Measurements from ENCODE around the gene HPSE2.
"Not testable (repeated sequence)": the region's sequence is repeated elsewhere in the genome, so short reads cannot be mapped to it uniquely, and the experiment has no call there.

HPSE2 gene

GRCh38 chr10:98610301-98610700, 625.4 kb downstream of the HPSE2 start:
- DNase-seq, result no peak

GRCh38 chr10:98609265-98609664, 626.4 kb downstream of the HPSE2 start:
- no peak for DNase-seq

GRCh38 chr10:98608411-98608810, 627.2 kb downstream of the HPSE2 start:
- DNase-seq, result peak; percentile 10

- no peak for DNase-seq
These were observed 633.4 kb downstream of the HPSE2 start for GRCh38 chr10:98602224-98602623.

- no peak for DNase-seq
These were observed 636.5 kb downstream of the HPSE2 start for GRCh38 chr10:98599032-98599610.

GRCh38 chr10:98596404-98596803, 639.2 kb downstream of the HPSE2 start:
- DNase-seq, result no peak

- no peak for DNase-seq
These were observed 646.0 kb downstream of the HPSE2 start for GRCh38 chr10:98589691-98590090.

GRCh38 chr10:98589007-98589406, 646.6 kb downstream of the HPSE2 start:
- no peak for DNase-seq

- no peak for DNase-seq
These were observed 648.4 kb downstream of the HPSE2 start for GRCh38 chr10:98587156-98587837.

GRCh38 chr10:98586096-98586495, 649.6 kb downstream of the HPSE2 start:
- DNase-seq, result no peak

- DNase-seq, result no peak
These were observed 653.3 kb downstream of the HPSE2 start for GRCh38 chr10:98582363-98582762.

- DNase-seq, result no peak
These were observed 658.1 kb downstream of the HPSE2 start for GRCh38 chr10:98577578-98577977.

- DNase-seq, result no peak
These were observed 658.5 kb downstream of the HPSE2 start for GRCh38 chr10:98577168-98577567.

- DNase-seq, result no peak
These were observed 659.6 kb downstream of the HPSE2 start for GRCh38 chr10:98576096-98576495.

- DNase-seq, result no peak
These were observed 663.1 kb downstream of the HPSE2 start for GRCh38 chr10:98572594-98572993.

- no peak for DNase-seq
These were observed 664.8 kb downstream of the HPSE2 start for GRCh38 chr10:98570834-98571233.

- no peak for DNase-seq
These were observed 665.8 kb downstream of the HPSE2 start for GRCh38 chr10:98569853-98570252.

GRCh38 chr10:98568551-98568950, 667.1 kb downstream of the HPSE2 start:
- no peak for DNase-seq

GRCh38 chr10:98567391-98568133, 668.1 kb downstream of the HPSE2 start:
- DNase-seq, result no peak

GRCh38 chr10:98563811-98564210, 671.8 kb downstream of the HPSE2 start:
- no peak for DNase-seq

- DNase-seq, result no peak
These were observed 675.1 kb downstream of the HPSE2 start for GRCh38 chr10:98560565-98560964.

GRCh38 chr10:98556061-98556460, 679.6 kb downstream of the HPSE2 start:
- no peak for DNase-seq

GRCh38 chr10:98555021-98555619, 680.5 kb downstream of the HPSE2 start:
- no peak for DNase-seq

- not testable (repeated sequence) for DNase-seq
These were observed 694.1 kb downstream of the HPSE2 start for GRCh38 chr10:98541561-98541960.
